GM12878 (cell line): ENCODE data around the gene SLC35F6. TPM values are rescaled to one million over a fixed set of nuclear protein-coding genes. Genes with fewer than 3 reads are reported as not detected.

ENCODE experiments used
- ATAC-seq: fragments of 200-7000 bp; cut with Tn5 transposase; 3 replicates; pipeline ENCODE4 v1.9.1; 2020; ENCODE audit warnings: mild to moderate bottlenecking, moderate library complexity
- BruUV-seq: library from RNA; stranded (reverse); fragments of 400-500 nt; replicated peaks from 2 replicates; lab custom pipeline; 2021; lab: Mats Ljungman, UMichigan
- CTCF ChIA-PET: fragments of 300-600 bp; sonication (Branson Sonifier 250); formaldehyde crosslinking; extraction: SDS; loops from one replicate; lab custom pipeline; 2021; ENCODE audit warnings: inconsistent platforms; lab: Yijun Ruan, JAX
- POLR2A ChIA-PET: fragments of 350-600 bp; formaldehyde crosslinking; extraction: SDS; loops from one replicate; lab custom pipeline; 2021; ENCODE audit warnings: inconsistent platforms; lab: Charles Lee
- RAD21 ChIA-PET: fragments of 300-600 bp; sonication (Branson Sonifier 250); formaldehyde crosslinking; loops from one replicate; lab custom pipeline; 2023; ENCODE audit warnings: antibody characterized with exemption; ENCODE audit not compliant: unreplicated experiment; lab: Charles Lee
- SMC1A ChIA-PET: fragments of 300-600 bp; sonication (Branson Sonifier 250); formaldehyde crosslinking; loops from one replicate; lab custom pipeline; 2023; ENCODE audit not compliant: unreplicated experiment, uncharacterized antibody; lab: Charles Lee
- DNase-seq: peaks from one replicate; pipeline ENCODE4 v3.0.0-alpha.2; 2011; ENCODE audit warnings: low read depth, low spot score
- FAIRE-seq: peaks from 3 replicates; lab custom pipeline; 2011; peaks lifted over from hg19 to GRCh38; lab: Jason Lieb, UNC
- H2AFZ ChIP-seq: 2 replicates; pipeline ENCODE4 v1.6.0; 2011; ENCODE audit warnings: low read depth, low read length, control low read depth; ENCODE audit not compliant: control insufficient read depth
- H3K27ac ChIP-seq: 2 replicates; pipeline ENCODE4 v1.5.1; 2011; ENCODE audit warnings: control low read depth; ENCODE audit not compliant: control insufficient read depth, insufficient read depth
- H3K27me3 ChIP-seq, 2 experiments: replicated peaks in 1 of 2; 2 replicates each; pipeline versions ENCODE4 v1.6.0 to v1.6.1; 2011; ENCODE audit warnings: low read length in 1 of 2; ENCODE audit not compliant: control insufficient read depth in 2 of 2, insufficient read depth in 2 of 2
- H3K36me3 ChIP-seq, 2 experiments: 2 replicates each; pipeline ENCODE4 v1.5.1; 2011; ENCODE audit warnings: low read length in 1 of 2; ENCODE audit not compliant: control insufficient read depth in 2 of 2, insufficient read depth in 2 of 2
- H3K4me1 ChIP-seq: 2 replicates; pipeline ENCODE4 v1.6.1; 2011; ENCODE audit warnings: mild to moderate bottlenecking, low read length, moderate library complexity, mixed read lengths; ENCODE audit not compliant: control insufficient read depth, insufficient read depth
- H3K4me2 ChIP-seq: 2 replicates; pipeline ENCODE4 v1.6.0; 2011; ENCODE audit warnings: control low read depth; ENCODE audit not compliant: control insufficient read depth, insufficient read depth
- H3K4me3 ChIP-seq: fragments of 200-600 bp; sonication (generic); 2 replicates; pipeline ENCODE4 v1.5.1; 2016
- H3K79me2 ChIP-seq: 2 replicates; pipeline ENCODE4 v1.6.0; 2011; ENCODE audit warnings: low read length; ENCODE audit not compliant: control insufficient read depth, insufficient read depth
- H3K9ac ChIP-seq: 2 replicates; pipeline ENCODE4 v1.8.0; 2011; ENCODE audit warnings: low read length, control low read depth, mixed read lengths; ENCODE audit not compliant: control insufficient read depth, insufficient read depth
- H3K9me3 ChIP-seq: replicated peaks from 3 replicates; pipeline ENCODE4 v1.5.1; 2011; ENCODE audit warnings: mild to moderate bottlenecking, low read length; ENCODE audit not compliant: control insufficient read depth, insufficient read depth
- H4K20me1 ChIP-seq: 2 replicates; pipeline ENCODE4 v1.6.0; 2011; ENCODE audit not compliant: control insufficient read depth, insufficient read depth
- ASH2L ChIP-seq: fragments of 300-600, 200-600 bp; sonication (generic); IDR thresholded peaks from 2 replicates; pipeline ENCODE4 v1.6.1; 2017; ENCODE audit warnings: low read depth, mild to moderate bottlenecking, borderline replicate concordance
- POLR2AphosphoS5 ChIP-seq: IDR thresholded peaks from 2 replicates; pipeline ENCODE4 v1.6.1; 2011; ENCODE audit warnings: mild to moderate bottlenecking, low read length, inconsistent platforms
- SIN3A ChIP-seq: IDR thresholded peaks from 2 replicates; pipeline ENCODE4 v1.6.1; 2012; ENCODE audit warnings: low read depth, low read length, improper control_type of control experiment
- SKIL ChIP-seq: fragments of 450-650 bp; IDR thresholded peaks from 2 replicates; pipeline ENCODE4 v1.6.1; 2017; ENCODE audit warnings: mild to moderate bottlenecking, low read depth, inconsistent platforms; ENCODE audit not compliant: poor library complexity, severe bottlenecking
- ZNF687 ChIP-seq: fragments of 450-650 bp; IDR thresholded peaks from 2 replicates; pipeline ENCODE4 v1.6.1; 2017; ENCODE audit warnings: mild to moderate bottlenecking, moderate library complexity
- WGBS: methylation state at CpG from one replicate; pipeline ENCODE4 v1.1.6; 2016; ENCODE audit warnings: low lambda C conversion rate; ENCODE audit not compliant: insufficient replicate concordance, insufficient coverage; ENCODE audit errors: missing lambda C conversion rate; 5-methylcytosine and 5-hydroxymethylcytosine counted together
- in situ Hi-C: fragments of 300-500 bp; cut with MboI; formaldehyde crosslinking; loops from 9 replicates; pipeline ENCODE4 v1.14.3; 2018; ENCODE audit warnings: mixed read lengths
- intact Hi-C: fragments of 100-400 bp; cut with micrococcal nuclease; formaldehyde crosslinking; loops from one replicate; pipeline ENCODE4 v1.14.2; 2022; ENCODE audit not compliant: unreplicated experiment
- polyA plus RNA-seq, 11 experiments: library from polyadenylated mRNA; depleted of rRNA in 4 of 11; unstranded in 6 of 11; stranded (reverse) in 5 of 11; fragments of >200 nt; fragmentation: Nextera tagmentation in 4 of 11; fragmentation: Illumina TruSeq in 1 of 11; extraction: Ambion mirVana in 4 of 11; extraction: Trizol in 1 of 11; gene quantifications; 1 replicate in 1 of 11; 2 replicates in 10 of 11; pipeline versions ENCODE4 v1.2.1 to v1.2.3, GENCODE V29; 2011 to 2016; ENCODE audit warnings: inconsistent platforms in 2 of 11, missing spikeins in 2 of 11, low read depth in 1 of 11
- total RNA-seq, 4 experiments: library from RNA; depleted of rRNA in 3 of 4; stranded (reverse); fragments of >200 nt in 3 of 4; fragmentation: Illumina TruSeq in 1 of 4; extraction: Trizol in 1 of 4; gene quantifications; 2 replicates each; pipeline versions ENCODE4 v1.2.1 to v1.2.3, GENCODE V29; 2013 to 2021

SLC35F6 gene
- total and polyA plus RNA-seq, 10 of the 15 experiments (the other 5 are each of a cell fraction or from before 2014, with no cell fraction given), result 4.0 to 10.5 (median 8.0) TPM

GRCh38 chr2:26723991-26724750 is 39.9 kb upstream of the SLC35F6 start:
- TF ChIP-seq SIN3A (no peak), POLR2AphosphoS5 (no peak), ASH2L (no peak)
- TF ChIP-seq, all 136 proteins: peak for 0
- Histone ChIP-seq H3K36me3 (no peaks in the 10 kb centered on the region), H3K27ac (no peak overlapping the region), H3K9me3 (no peaks in the 10 kb centered on the region), H3K4me1 (no peaks in the 10 kb centered on the region), H3K79me2 (no peaks in the 10 kb centered on the region), H3K9ac (no peak overlapping the region), H4K20me1 (no peaks in the 10 kb centered on the region), H3K27me3 (no peaks in the 10 kb centered on the region), H3K4me2 (no peak overlapping the region), H3K4me3 (no peak overlapping the region), H2AFZ (no peak overlapping the region)
- RAD21 ChIA-PET, result no interaction called here
- POLR2A ChIA-PET, result no interaction called here
- DNase-seq (no peak), FAIRE-seq (no peak), ATAC-seq (no peak)
- intact Hi-C loops, result no loop called here
- in situ Hi-C loops, result no loop called here
- CTCF ChIA-PET, result no interaction called here
- BruUV-seq, result no TSS peak
- 30% methylated on average over 14 of the region's 14 CpGs for WGBS
- SMC1A ChIA-PET, result no interaction called here

GRCh38 chr2:26724784-26725520 is 39.1 kb upstream of the SLC35F6 start:
- Histone ChIP-seq H3K4me3 (no peak overlapping the region), H3K27me3 (no peaks in the 10 kb centered on the region), H4K20me1 (no peaks in the 10 kb centered on the region), H3K9ac (no peak overlapping the region), H3K36me3 (no peaks in the 10 kb centered on the region), H2AFZ (no peak overlapping the region), H3K79me2 (no peaks in the 10 kb centered on the region), H3K4me1 (no peaks in the 10 kb centered on the region), H3K27ac (no peak overlapping the region), H3K9me3 (no peaks in the 10 kb centered on the region), H3K4me2 (no peak overlapping the region)
- CTCF ChIA-PET, result interaction anchor here (1.6 kb wide), 1 partner anchor 20 kb away, joined by 6 read pairs; no protein-coding TSS in a partner anchor
- POLR2A ChIA-PET, result no interaction called here
- RAD21 ChIA-PET, result no interaction called here
- no TSS peak for BruUV-seq
- DNase-seq, result no peak
- in situ Hi-C loops (no loop called here), intact Hi-C loops (no loop called here)
- WGBS, result 23% methylated on average over 14 of the region's 14 CpGs
- SMC1A ChIA-PET, result no interaction called here
- ATAC-seq, result no peak
- no peak for FAIRE-seq
- no peak for TF ChIP-seq SKIL
- TF ChIP-seq ZNF687, result no peak
